ENCODE measurements around the gene RBM17. TPM values are rescaled to one million over a fixed set of nuclear protein-coding genes. Genes with fewer than 3 reads are reported as not detected.

The RBM17 gene
- total and polyA plus RNA-seq, 4 donors: 16.5 to 44.8 (median 34.1) TPM

DNA sequence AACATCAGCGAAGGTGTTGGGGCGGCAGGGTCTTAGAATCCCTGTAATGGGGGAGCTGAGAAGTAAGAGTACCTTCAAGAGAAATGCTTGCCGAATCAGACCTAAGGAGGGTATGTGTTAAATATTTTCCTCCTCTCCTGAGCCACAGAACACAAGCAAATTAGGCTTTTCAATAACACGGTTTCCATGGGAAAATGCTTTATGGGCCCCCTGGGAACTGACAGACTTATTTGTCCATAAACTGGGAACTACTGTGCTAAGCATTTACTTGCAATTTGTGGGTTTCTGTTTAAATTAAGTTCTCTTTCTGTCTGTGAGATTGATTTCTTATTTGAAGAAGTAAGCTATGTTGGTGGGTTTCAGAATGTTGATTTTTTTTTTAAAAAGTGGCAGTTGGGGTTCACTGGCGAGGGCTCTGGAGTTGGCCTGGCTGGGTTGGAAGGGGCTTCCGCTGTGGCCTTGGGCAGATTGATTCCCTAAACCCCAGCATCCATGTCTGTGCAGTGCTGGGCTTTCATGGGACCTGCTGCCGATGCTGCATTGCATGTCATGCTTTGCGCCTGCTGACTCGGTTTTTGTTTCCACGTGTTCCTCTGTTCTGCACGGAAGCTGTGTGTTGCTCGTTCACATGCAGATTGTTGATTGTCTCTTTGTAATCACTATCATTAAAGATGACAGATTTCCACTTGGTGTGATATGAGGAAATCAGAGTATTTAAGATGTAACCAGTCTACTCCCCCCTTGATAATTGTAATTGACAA, 7.2 kb downstream of the RBM17 start:
- no peak overlapping the region for H3K9ac ChIP-seq (ENCODE audit: low read depth in 1 of 2, low read length in 2 of 2)
- H3K4me1 ChIP-seq (ENCODE audit: control insufficient read depth in 4 of 4, insufficient read depth in 4 of 4, low read length in 3 of 4): peaks cover 2 to 22% (median 18%) of the 10 kb centered on the region in 4 donors
- WGBS: 89% methylated on average over 12 of the region's 12 CpGs
- TF ChIP-seq, protein P1, sequence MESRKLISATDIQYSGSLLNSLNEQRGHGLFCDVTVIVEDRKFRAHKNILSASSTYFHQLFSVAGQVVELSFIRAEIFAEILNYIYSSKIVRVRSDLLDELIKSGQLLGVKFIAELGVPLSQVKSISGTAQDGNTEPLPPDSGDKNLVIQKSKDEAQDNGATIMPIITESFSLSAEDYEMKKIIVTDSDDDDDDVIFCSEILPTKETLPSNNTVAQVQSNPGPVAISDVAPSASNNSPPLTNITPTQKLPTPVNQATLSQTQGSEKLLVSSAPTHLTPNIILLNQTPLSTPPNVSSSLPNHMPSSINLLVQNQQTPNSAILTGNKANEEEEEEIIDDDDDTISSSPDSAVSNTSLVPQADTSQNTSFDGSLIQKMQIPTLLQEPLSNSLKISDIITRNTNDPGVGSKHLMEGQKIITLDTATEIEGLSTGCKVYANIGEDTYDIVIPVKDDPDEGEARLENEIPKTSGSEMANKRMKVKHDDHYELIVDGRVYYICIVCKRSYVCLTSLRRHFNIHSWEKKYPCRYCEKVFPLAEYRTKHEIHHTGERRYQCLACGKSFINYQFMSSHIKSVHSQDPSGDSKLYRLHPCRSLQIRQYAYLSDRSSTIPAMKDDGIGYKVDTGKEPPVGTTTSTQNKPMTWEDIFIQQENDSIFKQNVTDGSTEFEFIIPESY (IDR thresholded peaks at IDR 0.05): no peak
- no peak for TF ChIP-seq NR2F2 (IDR thresholded peaks at IDR 0.05)
- TF ChIP-seq JUND (IDR thresholded peaks at IDR 0.05): no peak
- TF ChIP-seq TAF1 (conservative IDR thresholded peaks at IDR 0.05): no peak
- TF ChIP-seq, protein P2, sequence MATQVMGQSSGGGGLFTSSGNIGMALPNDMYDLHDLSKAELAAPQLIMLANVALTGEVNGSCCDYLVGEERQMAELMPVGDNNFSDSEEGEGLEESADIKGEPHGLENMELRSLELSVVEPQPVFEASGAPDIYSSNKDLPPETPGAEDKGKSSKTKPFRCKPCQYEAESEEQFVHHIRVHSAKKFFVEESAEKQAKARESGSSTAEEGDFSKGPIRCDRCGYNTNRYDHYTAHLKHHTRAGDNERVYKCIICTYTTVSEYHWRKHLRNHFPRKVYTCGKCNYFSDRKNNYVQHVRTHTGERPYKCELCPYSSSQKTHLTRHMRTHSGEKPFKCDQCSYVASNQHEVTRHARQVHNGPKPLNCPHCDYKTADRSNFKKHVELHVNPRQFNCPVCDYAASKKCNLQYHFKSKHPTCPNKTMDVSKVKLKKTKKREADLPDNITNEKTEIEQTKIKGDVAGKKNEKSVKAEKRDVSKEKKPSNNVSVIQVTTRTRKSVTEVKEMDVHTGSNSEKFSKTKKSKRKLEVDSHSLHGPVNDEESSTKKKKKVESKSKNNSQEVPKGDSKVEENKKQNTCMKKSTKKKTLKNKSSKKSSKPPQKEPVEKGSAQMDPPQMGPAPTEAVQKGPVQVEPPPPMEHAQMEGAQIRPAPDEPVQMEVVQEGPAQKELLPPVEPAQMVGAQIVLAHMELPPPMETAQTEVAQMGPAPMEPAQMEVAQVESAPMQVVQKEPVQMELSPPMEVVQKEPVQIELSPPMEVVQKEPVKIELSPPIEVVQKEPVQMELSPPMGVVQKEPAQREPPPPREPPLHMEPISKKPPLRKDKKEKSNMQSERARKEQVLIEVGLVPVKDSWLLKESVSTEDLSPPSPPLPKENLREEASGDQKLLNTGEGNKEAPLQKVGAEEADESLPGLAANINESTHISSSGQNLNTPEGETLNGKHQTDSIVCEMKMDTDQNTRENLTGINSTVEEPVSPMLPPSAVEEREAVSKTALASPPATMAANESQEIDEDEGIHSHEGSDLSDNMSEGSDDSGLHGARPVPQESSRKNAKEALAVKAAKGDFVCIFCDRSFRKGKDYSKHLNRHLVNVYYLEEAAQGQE (IDR thresholded peaks at IDR 0.05): no peak
- no peak for TF ChIP-seq RAD21 (IDR thresholded peaks at IDR 0.05)
- no peak for TF ChIP-seq EGR1 (IDR thresholded peaks at IDR 0.05; ENCODE audit: low read depth in 2 of 2)
- TF ChIP-seq, protein P3, sequence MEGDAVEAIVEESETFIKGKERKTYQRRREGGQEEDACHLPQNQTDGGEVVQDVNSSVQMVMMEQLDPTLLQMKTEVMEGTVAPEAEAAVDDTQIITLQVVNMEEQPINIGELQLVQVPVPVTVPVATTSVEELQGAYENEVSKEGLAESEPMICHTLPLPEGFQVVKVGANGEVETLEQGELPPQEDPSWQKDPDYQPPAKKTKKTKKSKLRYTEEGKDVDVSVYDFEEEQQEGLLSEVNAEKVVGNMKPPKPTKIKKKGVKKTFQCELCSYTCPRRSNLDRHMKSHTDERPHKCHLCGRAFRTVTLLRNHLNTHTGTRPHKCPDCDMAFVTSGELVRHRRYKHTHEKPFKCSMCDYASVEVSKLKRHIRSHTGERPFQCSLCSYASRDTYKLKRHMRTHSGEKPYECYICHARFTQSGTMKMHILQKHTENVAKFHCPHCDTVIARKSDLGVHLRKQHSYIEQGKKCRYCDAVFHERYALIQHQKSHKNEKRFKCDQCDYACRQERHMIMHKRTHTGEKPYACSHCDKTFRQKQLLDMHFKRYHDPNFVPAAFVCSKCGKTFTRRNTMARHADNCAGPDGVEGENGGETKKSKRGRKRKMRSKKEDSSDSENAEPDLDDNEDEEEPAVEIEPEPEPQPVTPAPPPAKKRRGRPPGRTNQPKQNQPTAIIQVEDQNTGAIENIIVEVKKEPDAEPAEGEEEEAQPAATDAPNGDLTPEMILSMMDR (IDR thresholded peaks at IDR 0.05; ENCODE audit: low read depth, low read length, missing input control): no peak
- no peak for TF ChIP-seq HNF4G (IDR thresholded peaks at IDR 0.05)
- TF ChIP-seq RXRA (IDR thresholded peaks at IDR 0.05): no peak
- no peak for TF ChIP-seq HNF4A (conservative IDR thresholded peaks at IDR 0.05)
- no peak overlapping the region for H3K27ac ChIP-seq (ENCODE audit: low read depth in 1 of 2, low read length in 2 of 2)
- H3K9me3 ChIP-seq (ENCODE audit: control insufficient read depth in 4 of 4, low read length in 3 of 4): no peaks in the 10 kb centered on the region
- peaks cover 3 to 8% (median 7%) of the 10 kb centered on the region in 4 donors for H3K36me3 ChIP-seq (ENCODE audit: control insufficient read depth in 4 of 4, insufficient read depth in 3 of 4, low read depth in 1 of 4, low read length in 3 of 4)
- H3K27me3 ChIP-seq (ENCODE audit: control insufficient read depth in 4 of 4, insufficient read depth in 4 of 4, low read length in 3 of 4): no peaks in the 10 kb centered on the region
- no peak overlapping the region for H3K4me3 ChIP-seq (ENCODE audit: low read depth in 1 of 3, low read length in 3 of 3)
- no peak for DNase-seq (ENCODE audit: low spot score)

DNA sequence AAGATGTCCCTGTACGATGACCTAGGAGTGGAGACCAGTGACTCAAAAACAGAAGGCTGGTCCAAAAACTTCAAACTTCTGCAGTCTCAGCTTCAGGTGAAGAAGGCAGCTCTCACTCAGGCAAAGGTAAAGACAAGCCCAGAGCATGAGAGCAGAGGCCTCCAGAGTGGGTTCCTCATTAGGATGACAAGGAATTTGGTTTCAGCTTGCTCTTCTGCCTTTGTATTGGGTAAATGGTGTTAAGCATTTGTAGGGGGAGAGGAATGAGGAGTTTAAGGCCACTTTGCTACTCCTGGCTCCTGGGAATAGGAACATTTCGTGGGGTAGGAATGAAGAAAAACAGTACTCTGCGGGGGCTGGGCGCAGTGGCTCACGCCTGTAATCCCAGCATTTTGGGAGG, 8.2 kb downstream of the RBM17 start:
- Histone ChIP-seq H3K9me3 (ENCODE audit: control insufficient read depth in 4 of 4, low read length in 3 of 4) (no peaks in the 10 kb centered on the region), H3K27ac (ENCODE audit: low read depth in 1 of 2, low read length in 2 of 2) (no peak overlapping the region), H3K9ac (ENCODE audit: low read depth in 1 of 2, low read length in 2 of 2) (no peak overlapping the region), H3K4me1 (ENCODE audit: control insufficient read depth in 4 of 4, insufficient read depth in 4 of 4, low read length in 3 of 4) (peaks cover 2 to 24% (median 19%) of the 10 kb centered on the region in 4 donors), H3K4me3 (ENCODE audit: low read depth in 1 of 3, low read length in 3 of 3) (no peak overlapping the region), H3K27me3 (ENCODE audit: control insufficient read depth in 4 of 4, insufficient read depth in 4 of 4, low read length in 3 of 4) (no peaks in the 10 kb centered on the region), H3K36me3 (ENCODE audit: control insufficient read depth in 4 of 4, insufficient read depth in 3 of 4, low read depth in 1 of 4, low read length in 3 of 4) (peaks cover 3 to 8% (median 7%) of the 10 kb centered on the region in 4 donors)
- 97% methylated on average over 5 of the region's 5 CpGs for WGBS
- DNase-seq (ENCODE audit: low spot score): no peak
- no peak for TF ChIP-seq TAF1 (conservative IDR thresholded peaks at IDR 0.05)
- TF ChIP-seq RAD21 (IDR thresholded peaks at IDR 0.05): no peak
